Vagina (tissue), 2 donors: ENCODE measurements around the gene NINJ2. TPM values are rescaled to one million over a fixed set of nuclear protein-coding genes. Genes with fewer than 3 reads are reported as not detected.

Experiments
- DNase-seq, 2 donors: peaks; one replicate each; pipeline ENCODE4 v3.0.0-alpha.2; 2017; ENCODE audit errors: extremely low spot score in 2 of 2
- H3K27ac ChIP-seq: fragments of 200-600 bp; sonication (generic); one replicate; pipeline ENCODE4 v1.5.1; 2019
- H3K27me3 ChIP-seq: fragments of 200-600 bp; sonication (generic); one replicate; pipeline ENCODE4 v1.5.1; 2019
- H3K36me3 ChIP-seq, 2 donors: fragments of 200-600 bp; sonication (generic); one replicate each; pipeline ENCODE4 v1.5.1; 2017 to 2019
- H3K4me1 ChIP-seq: fragments of 200-600 bp; sonication (generic); one replicate; pipeline ENCODE4 v1.5.1; 2019
- H3K4me3 ChIP-seq, 2 donors: fragments of 200-600 bp; sonication (generic); 1 replicate in 1 of 2; 2 replicates in 1 of 2; pipeline ENCODE4 v1.5.1; 2016 to 2019
- H3K9me3 ChIP-seq: fragments of 200-600 bp; sonication (generic); one replicate; pipeline ENCODE4 v1.5.1; 2019
- CTCF ChIP-seq, 3 experiments: fragments of 450-650 bp in 2 of 3; fragments of 200-600 bp in 1 of 3; sonication (generic) in 1 of 3; IDR thresholded peaks; one replicate each; pipeline ENCODE4 v1.5.1; 2017 to 2019; ENCODE audit warnings: antibody characterized with exemption in 3 of 3, mild to moderate bottlenecking in 2 of 3, moderate library complexity in 2 of 3
- POLR2A ChIP-seq, 2 donors: fragments of 450-650 bp; IDR thresholded peaks; one replicate each; pipeline ENCODE4 v1.6.1; 2017; ENCODE audit warnings: antibody characterized with exemption in 2 of 2, mild to moderate bottlenecking in 2 of 2, moderate library complexity in 2 of 2
- POLR2AphosphoS5 ChIP-seq, 2 donors: sonication (generic); formaldehyde crosslinking; IDR thresholded peaks; one replicate each; pipeline ENCODE4 v1.9.0; 2017; ENCODE audit warnings: antibody characterized with exemption in 2 of 2, mild to moderate bottlenecking in 2 of 2, low read depth in 1 of 2; ENCODE audit not compliant: insufficient read depth in 1 of 2
- intact Hi-C: fragments of 100-400 bp; cut with DNase I; formaldehyde crosslinking; loops from one replicate; pipeline ENCODE4 v1.15.1; 2023
- total RNA-seq: library from RNA; depleted of rRNA; stranded (reverse); fragments of >200 nt; gene quantifications from one replicate; pipeline ENCODE4 v1.2.3, GENCODE V29; 2016

NINJ2 gene
- total RNA-seq, 1 donor from 2014 or later: 23.8 TPM

GRCh38 chr12:544941-545635 is 118.2 kb downstream of the NINJ2 start:
- DNase-seq: no peak
- Histone ChIP-seq H3K4me3 (no peak overlapping the region), H3K27me3 (no peaks in the 10 kb centered on the region), H3K4me1 (peaks cover 22% of the 10 kb centered on the region), H3K36me3 (no peaks in the 10 kb centered on the region), H3K27ac (no peak overlapping the region), H3K9me3 (no peaks in the 10 kb centered on the region)
- intact Hi-C loops: loop anchor here (5.0 kb wide), 2 partner anchors 88 to 103 kb away; partner anchors contain the start of gene B4GALNT3
- TF ChIP-seq POLR2A (IDR thresholded peaks at IDR 0.05) (no peak), POLR2AphosphoS5 (IDR thresholded peaks at IDR 0.05; ENCODE audit: insufficient read depth in 1 of 2, low read depth in 1 of 2) (no peak), CTCF (IDR thresholded peaks at IDR 0.05) (no peak)

GRCh38 chr12:544142-544541 is 119.1 kb downstream of the NINJ2 start:
- Histone ChIP-seq H3K27ac (no peak overlapping the region), H3K36me3 (no peaks in the 10 kb centered on the region), H3K27me3 (no peaks in the 10 kb centered on the region), H3K4me3 (no peak overlapping the region), H3K9me3 (no peaks in the 10 kb centered on the region), H3K4me1 (peaks cover 26% of the 10 kb centered on the region)
- no peak for TF ChIP-seq POLR2AphosphoS5 (IDR thresholded peaks at IDR 0.05; ENCODE audit: insufficient read depth in 1 of 2, low read depth in 1 of 2)
- no peak for TF ChIP-seq POLR2A (IDR thresholded peaks at IDR 0.05)
- no peak for TF ChIP-seq CTCF (IDR thresholded peaks at IDR 0.05)
- no peak for DNase-seq
- intact Hi-C loops: no loop called here

- TF ChIP-seq POLR2A (IDR thresholded peaks at IDR 0.05) (no peak), CTCF (IDR thresholded peaks at IDR 0.05) (no peak)
- Histone ChIP-seq H3K4me1 (peaks cover 36% of the 10 kb centered on the region), H3K9me3 (no peaks in the 10 kb centered on the region), H3K27me3 (no peaks in the 10 kb centered on the region), H3K27ac (no peak overlapping the region), H3K4me3 (no peak overlapping the region), H3K36me3 (no peaks in the 10 kb centered on the region)
- intact Hi-C loops: no loop called here
- DNase-seq: no peak
Measured at GRCh38 chr12:543114-543451, 120.2 kb downstream of the NINJ2 start.

GRCh38 chr12:542395-543113 is 120.7 kb downstream of the NINJ2 start:
- no peak overlapping the region for H3K4me3 ChIP-seq
- peaks cover 38% of the 10 kb centered on the region for H3K4me1 ChIP-seq
- H3K36me3 ChIP-seq: no peaks in the 10 kb centered on the region
- H3K9me3 ChIP-seq: no peaks in the 10 kb centered on the region
- H3K27me3 ChIP-seq: no peaks in the 10 kb centered on the region
- no peak for DNase-seq
- intact Hi-C loops: no loop called here
- no peak overlapping the region for H3K27ac ChIP-seq
- TF ChIP-seq POLR2AphosphoS5 (IDR thresholded peaks at IDR 0.05; ENCODE audit: insufficient read depth in 1 of 2, low read depth in 1 of 2) (no peak), POLR2A (IDR thresholded peaks at IDR 0.05) (no peak), CTCF (IDR thresholded peaks at IDR 0.05) (no peak)
